Chondrocyte (in vitro differentiated cells): Measurements from ENCODE around the gene NRXN3. TPM values are rescaled to one million over a fixed set of nuclear protein-coding genes. Genes with fewer than 3 reads are reported as not detected.

ENCODE experiments used
- DNase-seq: peaks from one replicate; pipeline ENCODE4 v3.0.0; 2021; ENCODE audit warnings: mixed read lengths, low spot score
- H3K27ac Mint-ChIP-seq: one replicate; pipeline ENCODE4 v1.8.0; 2021; ENCODE audit warnings: mild to moderate bottlenecking, moderate library complexity, mixed read lengths; ENCODE audit not compliant: unreplicated experiment
- H3K27me3 Mint-ChIP-seq: 2 replicates; pipeline ENCODE4 v1.8.0; 2021; ENCODE audit warnings: low read depth, mixed read lengths
- H3K36me3 Mint-ChIP-seq: 2 replicates; pipeline ENCODE4 v1.8.0; 2021; ENCODE audit warnings: low read depth, mixed read lengths
- H3K4me1 Mint-ChIP-seq: 2 replicates; pipeline ENCODE4 v1.8.0; 2021; ENCODE audit warnings: low read depth, mild to moderate bottlenecking, mixed read lengths
- H3K4me3 Mint-ChIP-seq: one replicate; pipeline ENCODE4 v1.8.0; 2021; ENCODE audit warnings: mild to moderate bottlenecking, moderate library complexity, mixed read lengths; ENCODE audit not compliant: unreplicated experiment
- H3K9me3 Mint-ChIP-seq: 2 replicates; pipeline ENCODE4 v1.8.0; 2021; ENCODE audit warnings: low read depth, mixed read lengths
- CTCF ChIP-seq: fragments of 200-600 bp; sonication (generic); IDR thresholded peaks from 2 replicates; pipeline ENCODE4 v1.5.0; 2021; ENCODE audit warnings: antibody characterized with exemption, mild to moderate bottlenecking, moderate library complexity
- total RNA-seq: library from RNA; stranded (reverse); gene quantifications from 3 replicates; pipeline ENCODE4 v1.2.1, GENCODE V29; 2021

The NRXN3 gene
- total RNA-seq, 1 donor from 2014 or later = 7.9 TPM

- no peak overlapping the region for H3K27ac Mint-ChIP-seq
- H3K9me3 Mint-ChIP-seq = peaks cover 2% of the 10 kb centered on the region
- TF ChIP-seq CTCF = no peak
- H3K36me3 Mint-ChIP-seq = no peaks in the 10 kb centered on the region
- H3K27me3 Mint-ChIP-seq = no peaks in the 10 kb centered on the region
- H3K4me1 Mint-ChIP-seq = no peaks in the 10 kb centered on the region
- DNase-seq = no peak
- H3K4me3 Mint-ChIP-seq = no peak overlapping the region
Measured at GRCh38 chr14:78254911-78255461, 84.8 kb downstream of the NRXN3 start.

GRCh38 chr14:78259831-78260230, 89.7 kb downstream of the NRXN3 start:
- Mint-ChIP-seq H3K27me3 (peaks cover 4% of the 10 kb centered on the region), H3K27ac (no peak overlapping the region), H3K4me1 (no peaks in the 10 kb centered on the region), H3K4me3 (no peak overlapping the region), H3K36me3 (no peaks in the 10 kb centered on the region), H3K9me3 (peaks cover 2% of the 10 kb centered on the region)
- DNase-seq = no peak
- TF ChIP-seq CTCF = no peak

- TF ChIP-seq CTCF = no peak
- no peaks in the 10 kb centered on the region for H3K27me3 Mint-ChIP-seq
- DNase-seq = no peak
- H3K9me3 Mint-ChIP-seq = no peaks in the 10 kb centered on the region
- H3K27ac Mint-ChIP-seq = no peak overlapping the region
- H3K36me3 Mint-ChIP-seq = no peaks in the 10 kb centered on the region
- no peak overlapping the region for H3K4me3 Mint-ChIP-seq
- H3K4me1 Mint-ChIP-seq = no peaks in the 10 kb centered on the region
Measured at GRCh38 chr14:78278464-78279250, 108.5 kb downstream of the NRXN3 start.

- TF ChIP-seq CTCF = no peak
- Mint-ChIP-seq H3K4me3 (no peak overlapping the region), H3K4me1 (no peaks in the 10 kb centered on the region), H3K9me3 (no peaks in the 10 kb centered on the region), H3K27ac (no peak overlapping the region), H3K36me3 (no peaks in the 10 kb centered on the region), H3K27me3 (no peaks in the 10 kb centered on the region)
- no peak for DNase-seq
Measured at GRCh38 chr14:78282437-78282836, 112.3 kb downstream of the NRXN3 start.

- no peak for TF ChIP-seq CTCF
- Mint-ChIP-seq H3K27ac (no peak overlapping the region), H3K36me3 (no peaks in the 10 kb centered on the region), H3K27me3 (no peaks in the 10 kb centered on the region), H3K4me1 (no peaks in the 10 kb centered on the region), H3K4me3 (no peak overlapping the region), H3K9me3 (no peaks in the 10 kb centered on the region)
- no peak for DNase-seq
Measured at GRCh38 chr14:78286210-78286609, 116.0 kb downstream of the NRXN3 start.
